GM18499 (cell line): ENCODE results near the gene MMP8.

Experiments
- ATAC-seq: cut with Tn5 transposase; IDR thresholded peaks from one replicate; pipeline ENCODE4 v1.9.1; 2021; ENCODE audit warnings: moderate number of reproducible peaks; ENCODE audit not compliant: insufficient read depth, unreplicated experiment

MMP8 gene

DNA sequence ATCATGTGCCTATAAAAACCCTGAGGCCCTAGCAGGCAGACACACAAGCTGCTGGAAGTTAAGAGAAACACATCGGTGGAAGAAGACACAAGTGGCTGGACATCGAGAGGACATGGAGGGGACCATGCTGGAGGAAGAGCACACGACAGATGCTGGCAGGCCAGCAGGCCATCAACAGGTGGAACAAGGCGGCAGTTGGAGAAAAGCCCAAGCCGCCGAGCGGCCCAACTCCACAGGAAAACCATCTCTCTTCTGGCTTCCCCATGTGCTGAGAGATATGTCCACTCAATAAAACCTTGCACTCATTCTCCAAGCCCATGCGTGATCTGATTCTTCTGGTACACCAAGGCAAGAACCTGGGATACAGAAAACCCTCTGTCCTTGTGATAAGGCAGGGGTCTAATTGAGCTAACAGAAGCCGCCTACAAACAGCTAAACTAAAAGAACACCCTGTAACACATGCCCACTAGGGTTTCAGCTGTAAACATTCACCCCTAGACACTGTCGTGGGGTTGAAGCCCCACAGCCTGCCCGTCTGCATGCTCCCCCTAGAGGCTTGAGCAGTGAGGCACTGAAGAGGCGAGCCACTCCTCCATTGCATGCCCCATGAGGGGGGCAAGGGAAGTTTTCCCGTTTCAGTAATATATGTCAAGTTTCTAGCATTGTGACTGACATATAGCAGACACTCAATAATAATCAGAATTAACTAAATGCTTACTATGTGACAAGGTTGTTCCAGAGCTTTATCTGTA, 60.6 kb downstream of the MMP8 start:
- ATAC-seq = no peak

DNA sequence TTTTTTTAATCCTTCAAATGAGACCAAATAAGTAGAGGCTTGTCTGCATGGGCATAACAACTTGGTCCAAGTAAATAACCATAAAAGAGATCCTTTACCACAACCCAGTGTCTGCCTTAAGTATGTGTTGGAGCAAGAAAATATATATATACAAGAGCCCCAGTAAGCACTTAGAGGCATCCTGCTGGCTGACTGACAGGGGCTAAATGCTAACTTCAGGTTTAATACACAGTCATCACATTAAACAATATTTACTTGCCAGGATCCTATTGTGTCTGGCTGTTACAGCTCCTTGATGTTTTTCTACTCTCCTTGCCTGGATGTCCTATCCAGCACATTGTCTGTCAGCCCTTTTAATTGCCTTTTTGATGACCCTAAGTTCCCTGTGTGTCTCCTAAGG, 62.1 kb downstream of the MMP8 start:
- no peak for ATAC-seq
